ENCODE measurements around the gene CYTIP.
A peak's percentile ranks its signal among the peaks of the same experiment; 100 is the strongest.

CYTIP gene

GRCh38 chr2:157443795-157444640, at the start of gene CYTIP:
TSS of gene CYTIP (minus strand) at chr2:157444089. CDS start at chr2:157444020, 69 bp downstream.
- DNase-seq (ENCODE audit: low read depth in 2 of 2), result no peak

GRCh38 chr2:157492189-157492773, 48.4 kb upstream of the CYTIP start:
- peak; percentile 30 to 47 for DNase-seq (ENCODE audit: low read depth in 2 of 2)

GRCh38 chr2:157489983-157490382, 46.1 kb upstream of the CYTIP start:
- no peak for DNase-seq (ENCODE audit: low read depth in 2 of 2)

- DNase-seq (ENCODE audit: low read depth in 2 of 2), result no peak
Observed at GRCh38 chr2:157488877-157489276, 45.0 kb upstream of the CYTIP start.

GRCh38 chr2:157487747-157488146, 43.9 kb upstream of the CYTIP start:
- no peak for DNase-seq (ENCODE audit: low read depth in 2 of 2)

- no peak for DNase-seq (ENCODE audit: low read depth in 2 of 2)
Observed at GRCh38 chr2:157487271-157487610, 43.4 kb upstream of the CYTIP start.

- DNase-seq (ENCODE audit: low read depth in 2 of 2), result no peak
Observed at GRCh38 chr2:157486596-157487270, 42.8 kb upstream of the CYTIP start.

- peak in 1 of 2 donors; percentile 40 for DNase-seq (ENCODE audit: low read depth in 2 of 2)
Observed at GRCh38 chr2:157480182-157480961, 36.5 kb upstream of the CYTIP start.

- no peak for DNase-seq (ENCODE audit: low read depth in 2 of 2)
Observed at GRCh38 chr2:157479081-157480027, 35.5 kb upstream of the CYTIP start.

GRCh38 chr2:157477919-157478318, 34.0 kb upstream of the CYTIP start:
- no peak for DNase-seq (ENCODE audit: low read depth in 2 of 2)

- DNase-seq (ENCODE audit: low read depth in 2 of 2), result no peak
Observed at GRCh38 chr2:157476953-157477709, 33.2 kb upstream of the CYTIP start.

- no peak for DNase-seq (ENCODE audit: low read depth in 2 of 2)
Observed at GRCh38 chr2:157475722-157476390, 32.0 kb upstream of the CYTIP start.

- DNase-seq (ENCODE audit: low read depth in 2 of 2), result no peak
Observed at GRCh38 chr2:157473581-157473980, 29.7 kb upstream of the CYTIP start.

GRCh38 chr2:157471078-157471477, 27.2 kb upstream of the CYTIP start:
- no peak for DNase-seq (ENCODE audit: low read depth in 2 of 2)

- DNase-seq (ENCODE audit: low read depth in 2 of 2), result no peak
Observed at GRCh38 chr2:157470321-157470720, 26.4 kb upstream of the CYTIP start.

GRCh38 chr2:157469726-157470125, 25.8 kb upstream of the CYTIP start:
- no peak for DNase-seq (ENCODE audit: low read depth in 2 of 2)

- no peak for DNase-seq (ENCODE audit: low read depth in 2 of 2)
Observed at GRCh38 chr2:157468931-157469708, 25.2 kb upstream of the CYTIP start.

- no peak for DNase-seq (ENCODE audit: low read depth in 2 of 2)
Observed at GRCh38 chr2:157466764-157467163, 22.9 kb upstream of the CYTIP start.

- no peak for DNase-seq (ENCODE audit: low read depth in 2 of 2)
Observed at GRCh38 chr2:157465554-157465953, 21.7 kb upstream of the CYTIP start.
